ENCODE data around the gene ZNF593OS. TPM values are rescaled to one million over a fixed set of nuclear protein-coding genes. Genes with fewer than 3 reads are reported as not detected.

ZNF593OS gene
- total RNA-seq, 1 experiment from 2014 or later = not detected

- no peak for TF ChIP-seq CTCF (conservative IDR thresholded peaks at IDR 0.05)
- H3K4me1 ChIP-seq (ENCODE audit: insufficient read depth, low read length) = no peaks in the 10 kb centered on the region
- H3K4me1 Mint-ChIP-seq = peaks cover 4 to 10% of the 10 kb centered on the region in 2 experiments; a peak in 3 of 4 replicates
- H2BK120ac ChIP-seq (ENCODE audit: low read depth, low read length, poor library complexity, severe bottlenecking) = no peak overlapping the region
- no peak overlapping the region for H3K9ac ChIP-seq (ENCODE audit: extremely low read depth, insufficient read length, low read length)
- no peaks in the 10 kb centered on the region for H3K27me3 Mint-ChIP-seq (ENCODE audit: low read depth)
- no peak overlapping the region for H3K4me3 Mint-ChIP-seq
- no peaks in the 10 kb centered on the region for H3K27me3 ChIP-seq (ENCODE audit: insufficient read depth, low read length)
- H4K5ac ChIP-seq (ENCODE audit: insufficient read length, low read depth, low read length) = no peak overlapping the region
- no peak overlapping the region for H3K18ac ChIP-seq (ENCODE audit: insufficient read length, low read depth, low read length)
- H3K27ac Mint-ChIP-seq = no peak overlapping the region
- no peak overlapping the region for H2BK20ac ChIP-seq (ENCODE audit: low read depth, low read length, poor library complexity, severe bottlenecking)
- H4K91ac ChIP-seq (ENCODE audit: insufficient read length, low read depth, low read length) = no peak overlapping the region
- H3K23me2 ChIP-seq (ENCODE audit: insufficient read length, low read depth, low read length, poor library complexity, severe bottlenecking) = no peaks in the 10 kb centered on the region
- no peak overlapping the region for H3K14ac ChIP-seq (ENCODE audit: insufficient read depth, low read length)
- H3K56ac ChIP-seq (ENCODE audit: insufficient read length, low read depth, low read length) = no peak overlapping the region
- no peak for DNase-seq
- H3K79me2 ChIP-seq (ENCODE audit: insufficient read depth, low read length) = no peaks in the 10 kb centered on the region
- no peak overlapping the region for H3K27ac ChIP-seq (ENCODE audit: insufficient read length, low read depth, low read length)
- H3K4me2 ChIP-seq (ENCODE audit: insufficient read depth, insufficient read length, low read length) = no peak overlapping the region
- H2AK5ac ChIP-seq (ENCODE audit: insufficient read length, low read length) = no peak overlapping the region
- no peak overlapping the region for H2BK12ac ChIP-seq (ENCODE audit: insufficient read length, low read depth, low read length)
- no peaks in the 10 kb centered on the region for H3K79me1 ChIP-seq (ENCODE audit: insufficient read depth, low read depth, low read length, poor library complexity, severe bottlenecking)
- no peaks in the 10 kb centered on the region for H4K20me1 ChIP-seq (ENCODE audit: control insufficient read depth, insufficient read depth, insufficient read length)
- H3K23ac ChIP-seq (ENCODE audit: insufficient read length, low read depth, low read length) = no peak overlapping the region
- H3K4ac ChIP-seq (ENCODE audit: low read depth, low read length) = no peak overlapping the region
- H2AFZ ChIP-seq (ENCODE audit: low read length) = no peak overlapping the region
- no peaks in the 10 kb centered on the region for H3K9me3 ChIP-seq (ENCODE audit: control insufficient read depth, low read depth, low read length)
- H3K36me3 Mint-ChIP-seq (ENCODE audit: insufficient read depth in 1 of 3, low read depth in 3 of 3) = peaks cover 0 to 7% (median 0%) of the 10 kb centered on the region in 3 experiments; a peak in 3 of 7 replicates
- H3K9me3 Mint-ChIP-seq = no peaks in the 10 kb centered on the region
- no peak overlapping the region for H2BK5ac ChIP-seq (ENCODE audit: insufficient read length, low read length)
- H2BK15ac ChIP-seq (ENCODE audit: low read depth, low read length) = no peak overlapping the region
- no peak overlapping the region for H4K8ac ChIP-seq (replicated peaks; ENCODE audit: insufficient read length, low read depth, low read length)
- no peak overlapping the region for H3T11ph ChIP-seq (ENCODE audit: low read length)
These were observed 46.2 kb downstream of the ZNF593OS start for GRCh38 chr1:26125382-26125781.

Data from H9 (cell line).